AG09319 (cell line): ENCODE measurements around the gene PPM1A.

ENCODE experiments used
- DNase-seq: peaks from one replicate; pipeline ENCODE4 v3.0.0-alpha.2; 2010; ENCODE audit warnings: low read depth; ENCODE audit errors: extremely low read depth
- CTCF ChIP-seq: IDR thresholded peaks from 2 replicates; pipeline ENCODE4 v1.5.1; 2011; ENCODE audit warnings: low read depth, mild to moderate bottlenecking, inconsistent platforms, low read length, moderate library complexity

Gene PPM1A

GRCh38 chr14:60348211-60348610 is 99.2 kb downstream of the PPM1A start:
- DNase-seq: no peak
- no peak for TF ChIP-seq CTCF
